ENCODE data around the gene IL17REL.

The IL17REL gene

GRCh38 chr22:50020606-50021005 lies 8.0 kb upstream of the IL17REL start:
- no peak for ATAC-seq

GRCh38 chr22:50019316-50019715 lies 6.8 kb upstream of the IL17REL start:
- ATAC-seq: peak in 1 of 2 donors; percentile 3

DNA sequence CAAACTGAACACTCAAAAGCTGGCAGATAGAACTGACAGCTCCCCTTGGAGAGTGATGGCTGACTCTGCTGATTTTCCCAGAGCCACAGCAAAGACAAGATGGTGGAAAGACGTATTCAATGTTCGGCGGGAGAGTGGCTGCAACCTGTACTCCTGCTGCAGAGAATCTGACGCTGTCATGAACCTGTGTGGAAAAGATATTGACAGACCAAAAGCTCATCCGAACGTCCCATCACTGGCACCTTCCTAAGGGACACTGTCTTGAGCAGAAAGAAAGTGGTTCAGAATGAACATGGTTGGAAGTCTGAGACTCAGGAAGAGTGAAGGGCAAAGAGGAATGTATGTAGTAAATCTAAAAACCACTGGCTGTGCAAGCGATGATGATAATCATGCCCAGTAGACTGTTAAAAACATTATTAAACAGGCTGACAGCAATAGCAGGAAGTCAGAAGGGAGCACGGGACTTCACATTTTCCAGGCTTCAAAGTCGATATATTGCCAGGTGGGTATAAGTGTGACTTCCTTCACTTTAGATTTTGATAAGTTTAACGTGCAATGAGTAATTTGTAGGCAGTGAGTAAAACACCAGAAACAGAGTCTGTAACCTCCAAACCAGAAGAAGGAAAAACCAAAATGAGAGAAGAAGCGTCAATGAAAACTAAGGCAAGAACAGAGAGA lies 6.2 kb upstream of the IL17REL start:
- ATAC-seq: peak; percentile 78 to 82

GRCh38 chr22:50017701-50018224 lies 5.2 kb upstream of the IL17REL start:
- no peak for ATAC-seq

DNA sequence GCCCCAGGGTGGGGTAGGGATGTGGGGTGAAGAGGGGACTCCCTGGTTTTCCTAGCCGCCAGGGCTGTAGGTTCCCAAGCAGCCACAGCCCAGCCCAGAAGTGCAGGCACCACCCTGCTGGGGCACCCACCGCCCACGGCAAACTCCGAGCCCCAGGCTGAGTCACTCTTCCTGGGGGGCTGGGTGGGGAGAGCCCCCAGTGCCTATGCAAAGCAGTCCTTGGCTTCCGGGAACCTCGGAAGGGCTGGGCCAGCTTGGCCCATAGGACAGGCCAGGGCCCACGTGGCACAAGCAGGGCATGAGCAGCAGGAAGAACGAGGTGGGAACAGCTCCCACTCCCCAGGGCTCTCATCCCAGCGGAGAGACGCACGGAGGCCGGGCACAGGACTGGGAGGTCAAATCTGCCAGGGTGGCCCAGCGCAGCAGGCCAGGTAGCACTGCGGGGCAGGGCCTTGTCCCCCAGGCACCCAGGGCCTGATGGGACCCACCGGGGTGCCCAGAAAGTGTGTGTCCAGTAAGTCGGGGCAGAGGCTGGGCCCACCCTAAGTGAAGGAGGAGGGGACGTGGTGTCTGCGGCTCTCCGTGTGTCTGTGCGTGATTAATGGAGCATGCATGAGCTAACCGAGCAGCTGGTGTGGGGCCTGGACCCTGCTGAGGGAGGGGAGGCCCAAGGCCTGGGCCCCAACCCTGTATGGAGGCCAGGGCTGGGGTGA lies 4.6 kb upstream of the IL17REL start:
- ATAC-seq: peak; percentile 67 to 78

- ATAC-seq: peak in 1 of 2 donors; percentile 29
Measured at GRCh38 chr22:50016308-50016987, 3.9 kb upstream of the IL17REL start.

- no peak for ATAC-seq
Measured at GRCh38 chr22:50015451-50016307, 3.1 kb upstream of the IL17REL start.

DNA sequence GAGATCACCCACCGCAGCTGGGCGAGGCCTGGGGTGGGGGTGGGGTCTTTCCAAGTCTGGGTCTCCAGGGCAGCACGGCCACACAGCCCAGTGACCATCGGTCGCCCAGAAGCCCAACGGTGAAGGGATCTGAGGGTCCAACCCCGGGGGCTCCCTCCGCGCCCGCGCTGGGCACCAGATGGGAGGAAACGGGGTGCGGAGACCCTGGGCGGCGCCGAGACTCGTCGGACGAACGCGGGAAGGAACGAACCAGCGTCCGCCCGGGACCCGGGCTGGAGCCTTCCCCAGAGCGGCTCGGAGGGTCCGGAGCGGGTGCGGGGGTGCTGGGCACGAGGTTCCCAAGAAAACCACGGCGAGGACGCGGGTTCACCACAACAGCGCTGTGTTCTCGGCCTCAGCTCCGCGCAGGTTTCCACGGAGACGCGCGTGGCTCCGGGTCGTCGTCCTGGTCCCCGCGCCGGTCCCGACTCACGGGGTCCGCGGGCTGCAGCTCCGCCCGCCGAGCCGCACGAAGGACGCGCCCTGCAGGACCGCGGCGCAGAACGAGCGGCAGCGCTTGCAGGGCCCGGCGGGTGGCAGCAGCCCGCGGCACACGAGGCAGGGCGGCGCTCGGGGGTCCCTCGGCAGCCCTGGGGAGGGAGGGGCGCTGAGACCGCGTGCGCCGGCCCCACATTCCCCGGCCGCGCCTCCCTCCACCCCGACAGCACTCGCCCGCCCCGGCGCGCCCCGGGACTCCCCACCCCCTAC lies 2.3 kb upstream of the IL17REL start:
- no peak for ATAC-seq

GRCh38 chr22:50014053-50014501 lies 1.5 kb upstream of the IL17REL start:
- no peak for ATAC-seq

DNA sequence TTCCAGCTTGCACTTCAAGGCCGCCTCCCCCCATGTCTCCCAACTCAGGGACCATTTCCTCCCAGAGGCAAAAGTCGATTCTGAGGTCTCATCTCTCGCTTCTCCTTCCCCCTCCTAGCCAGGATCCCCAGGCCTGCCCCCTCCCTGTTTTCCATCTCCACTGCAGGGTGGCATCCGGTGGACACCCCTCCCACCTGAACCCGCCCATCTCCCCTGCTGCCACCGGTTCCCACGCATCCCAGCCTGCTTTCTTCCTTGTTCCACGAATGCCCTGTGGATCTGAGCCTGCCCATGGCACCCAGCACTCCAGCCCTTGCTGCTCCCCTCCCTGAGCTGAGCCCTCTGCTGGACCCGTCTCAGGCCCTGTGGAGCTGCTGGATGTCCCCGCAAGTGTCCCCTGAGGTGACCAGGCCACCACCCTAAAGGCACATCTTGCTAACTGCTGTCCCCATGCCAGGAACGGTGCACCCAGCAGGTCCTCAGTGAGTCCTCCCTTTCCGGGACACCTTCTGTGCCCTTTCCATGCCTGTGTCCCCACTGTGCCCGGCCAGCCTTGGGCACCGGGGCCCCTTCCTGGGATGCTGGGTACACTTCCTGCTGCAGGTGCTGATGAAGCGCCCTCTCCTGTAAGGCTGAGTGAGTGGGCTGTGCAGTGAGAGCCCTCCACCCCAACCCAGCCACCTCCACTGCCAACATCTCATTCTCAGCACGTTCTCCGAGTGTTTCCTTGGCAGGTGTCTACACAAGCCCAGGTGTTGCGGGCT lies 936 bp downstream of the IL17REL start:
- ATAC-seq: no peak

DNA sequence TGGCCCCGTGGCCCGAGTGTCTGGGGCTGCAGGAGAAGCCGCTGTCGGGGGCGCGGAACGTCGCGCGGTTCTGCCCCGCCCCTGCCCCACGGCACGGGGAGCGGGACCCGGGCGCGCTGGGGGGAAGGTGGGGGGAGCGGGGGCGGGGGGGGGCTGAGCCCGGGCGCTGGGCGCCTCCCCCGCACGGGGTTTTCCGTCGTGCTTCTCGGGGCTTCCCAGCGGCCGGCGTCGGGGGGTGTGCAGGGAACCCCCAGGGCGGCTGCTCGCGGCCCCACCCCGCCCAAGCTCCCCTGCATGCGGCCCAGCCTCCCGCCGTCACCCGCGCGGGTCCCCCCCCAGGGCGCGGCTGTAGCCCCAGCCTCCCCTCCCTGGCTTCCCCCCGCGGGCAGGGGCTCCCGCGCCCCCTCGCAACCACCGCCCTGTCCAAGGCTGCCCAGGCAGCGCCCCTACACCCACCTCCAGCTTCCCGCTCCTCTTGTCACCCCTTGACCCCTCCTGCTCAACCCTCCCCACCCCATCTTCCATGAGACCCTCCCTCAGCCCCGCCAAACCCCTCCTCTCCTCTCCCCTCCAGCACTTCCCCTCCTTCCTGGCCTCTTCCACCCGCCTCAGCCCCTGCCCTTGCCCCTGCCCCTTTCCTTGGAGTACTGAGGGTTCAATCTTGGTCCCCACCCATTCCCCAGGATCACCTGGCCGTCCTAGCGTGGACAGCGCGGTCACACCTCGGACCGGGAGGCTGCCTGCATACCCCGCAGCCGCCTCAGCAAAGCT lies 1.7 kb downstream of the IL17REL start:
- ATAC-seq: peak; percentile 59 to 60

- ATAC-seq: no peak
Measured at GRCh38 chr22:50009765-50010675, 2.5 kb downstream of the IL17REL start.

DNA sequence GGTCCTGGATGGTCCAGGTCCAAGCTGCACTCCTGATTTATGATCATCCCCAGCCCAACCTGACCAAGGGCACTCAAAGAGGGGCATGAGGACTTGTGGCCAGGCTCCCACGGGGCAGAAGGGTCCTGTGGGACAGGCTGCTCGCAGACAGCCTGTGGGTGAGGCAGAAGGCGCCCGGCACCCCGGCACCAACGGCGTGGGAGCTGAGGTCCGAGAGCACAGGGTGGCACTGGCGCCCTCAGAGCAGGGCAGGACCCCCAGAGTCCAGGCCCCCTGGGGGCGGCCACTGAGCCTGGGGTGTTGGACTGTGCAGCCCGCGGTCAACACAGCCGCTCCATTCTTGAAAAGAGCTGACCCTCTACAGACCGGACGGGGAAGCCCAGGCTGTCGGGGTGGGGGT lies 3.3 kb downstream of the IL17REL start:
- no peak for ATAC-seq

GRCh38 chr22:50008151-50009040 lies 4.2 kb downstream of the IL17REL start:
- ATAC-seq: no peak

DNA sequence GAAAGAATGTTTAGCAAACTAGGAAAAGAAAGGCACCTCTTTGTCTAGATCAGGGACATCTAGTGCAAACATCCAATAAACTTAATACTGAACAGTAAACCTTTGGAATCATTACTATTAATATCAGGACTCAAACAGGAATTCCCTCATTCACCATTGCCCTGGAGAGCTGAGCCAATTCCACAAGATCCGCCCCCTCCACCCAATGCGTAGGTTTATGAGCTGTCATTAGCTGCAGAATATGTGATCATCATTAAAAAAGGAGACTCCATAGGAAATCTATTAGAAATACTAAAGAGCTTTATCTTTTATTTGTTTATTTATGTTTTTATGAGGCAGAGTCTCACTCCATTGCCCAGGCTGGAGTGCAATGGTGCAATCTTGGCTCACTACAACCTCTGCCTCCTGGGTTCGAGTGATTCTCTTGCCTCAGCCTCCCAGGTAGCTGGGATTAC lies 5.5 kb downstream of the IL17REL start:
- ATAC-seq: no peak

- ATAC-seq: no peak
Measured at GRCh38 chr22:50004918-50005317, 7.6 kb downstream of the IL17REL start.

GRCh38 chr22:50002791-50003190 lies 9.8 kb downstream of the IL17REL start:
- no peak for ATAC-seq

Data from activated CD4-positive, CD25-positive, alpha-beta regulatory T cell treated with anti-CD3 and anti-CD28 coated beads, Interleukin-2, amount 50 U/mL, for 24 hours (primary cell).